HG03378 (cell line): ENCODE data around the gene ZFR.
"Not testable (repeated sequence)": the region's sequence is repeated elsewhere in the genome, so short reads cannot be mapped to it uniquely, and the experiment has no call there.

Experiments
- ATAC-seq: cut with Tn5 transposase; IDR thresholded peaks from one replicate; pipeline ENCODE4 v1.9.1; 2021; ENCODE audit warnings: mild to moderate bottlenecking, moderate library complexity; ENCODE audit not compliant: unreplicated experiment

Gene ZFR

GRCh38 chr5:32325062-32325461 lies 119.5 kb downstream of the ZFR start:
- ATAC-seq, result peak; percentile 59

- ATAC-seq, result no peak
Observed at GRCh38 chr5:32323741-32324140, 120.8 kb downstream of the ZFR start.

GRCh38 chr5:32322882-32323281 lies 121.7 kb downstream of the ZFR start:
- ATAC-seq, result no peak

- ATAC-seq, result not testable (repeated sequence)
Observed at GRCh38 chr5:32321787-32322186, 122.8 kb downstream of the ZFR start.

- ATAC-seq, result no peak
Observed at GRCh38 chr5:32320576-32320975, 124.0 kb downstream of the ZFR start.

- no peak for ATAC-seq
Observed at GRCh38 chr5:32319926-32320543, 124.5 kb downstream of the ZFR start.

- no peak for ATAC-seq
Observed at GRCh38 chr5:32319392-32319791, 125.1 kb downstream of the ZFR start.

GRCh38 chr5:32317041-32317440 lies 127.5 kb downstream of the ZFR start:
- no peak for ATAC-seq

GRCh38 chr5:32315221-32316014 lies 129.1 kb downstream of the ZFR start:
- no peak for ATAC-seq

- no peak for ATAC-seq
Observed at GRCh38 chr5:32314658-32315057, 129.9 kb downstream of the ZFR start.

GRCh38 chr5:32314152-32314488 lies 130.4 kb downstream of the ZFR start:
- ATAC-seq, result not testable (repeated sequence)

GRCh38 chr5:32312595-32313332 lies 131.8 kb downstream of the ZFR start, which contains the start of gene MTMR12:
MTMR12 (minus strand) TSS chr5:32312939; CDS start chr5:32312838, 101 bp downstream.
- ATAC-seq, result peak; percentile 98

GRCh38 chr5:32312197-32312594 lies 132.3 kb downstream of the ZFR start:
- peak; percentile 15 for ATAC-seq

GRCh38 chr5:32311404-32312196 lies 132.9 kb downstream of the ZFR start:
- ATAC-seq, result no peak

GRCh38 chr5:32309761-32310160 lies 134.8 kb downstream of the ZFR start:
- no peak for ATAC-seq

GRCh38 chr5:32308946-32309345 lies 135.6 kb downstream of the ZFR start:
- ATAC-seq, result no peak

GRCh38 chr5:32307769-32308194 lies 136.8 kb downstream of the ZFR start:
- ATAC-seq, result no peak

GRCh38 chr5:32304622-32305021 lies 139.9 kb downstream of the ZFR start:
- no peak for ATAC-seq
